HUES48 (cell line): Measurements from ENCODE around the gene RSRP1.

Experiments
- H3K27ac ChIP-seq: one replicate; pipeline ENCODE4 v1.7.0; 2013; ENCODE audit warnings: low read depth, low read length, inconsistent platforms
- H3K27me3 ChIP-seq: 2 replicates; pipeline ENCODE4 v1.6.1; 2013; ENCODE audit warnings: mild to moderate bottlenecking, low read length; ENCODE audit not compliant: control insufficient read depth, insufficient read depth
- H3K36me3 ChIP-seq: 2 replicates; pipeline ENCODE4 v1.6.1; 2013; ENCODE audit warnings: low read length; ENCODE audit not compliant: control insufficient read depth, insufficient read depth
- H3K4me1 ChIP-seq: 2 replicates; pipeline ENCODE4 v1.6.1; 2013; ENCODE audit warnings: mild to moderate bottlenecking, low read length; ENCODE audit not compliant: control insufficient read depth, insufficient read depth
- H3K4me3 ChIP-seq: 2 replicates; pipeline ENCODE4 v1.5.1; 2013; ENCODE audit warnings: mild to moderate bottlenecking, low read depth, low read length
- H3K9ac ChIP-seq: 2 replicates; pipeline ENCODE4 v1.6.1; 2013; ENCODE audit warnings: mild to moderate bottlenecking, low read depth, low read length, moderate library complexity
- H3K9me3 ChIP-seq: 2 replicates; pipeline ENCODE4 v1.6.1; 2013; ENCODE audit warnings: low read length; ENCODE audit not compliant: control insufficient read depth, insufficient read depth

The RSRP1 gene

DNA sequence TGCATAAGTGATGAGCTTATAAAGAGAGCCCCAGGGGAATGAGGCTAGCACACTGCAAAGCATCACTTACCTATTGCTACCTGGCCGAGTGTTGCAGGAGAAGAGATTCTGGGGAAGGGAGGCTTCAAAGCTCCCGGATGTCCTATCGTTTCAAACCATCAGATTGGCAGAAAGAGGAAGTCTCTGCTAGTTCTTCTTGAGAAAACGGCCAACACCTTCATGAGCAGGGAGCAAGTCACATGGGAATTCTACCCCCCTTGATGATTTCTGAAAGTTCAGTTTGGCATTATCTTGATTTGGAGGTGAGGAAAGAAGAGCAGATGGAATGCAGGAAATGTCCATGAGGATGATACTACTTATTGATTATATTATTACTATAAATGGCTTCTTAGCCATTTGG lies 31.1 kb downstream of the RSRP1 start:
- Histone ChIP-seq H3K9me3 (no peaks in the 10 kb centered on the region), H3K4me3 (no peak overlapping the region), H3K9ac (no peak overlapping the region), H3K36me3 (peaks cover 5% of the 10 kb centered on the region), H3K4me1 (no peaks in the 10 kb centered on the region), H3K27ac (no peak overlapping the region), H3K27me3 (no peaks in the 10 kb centered on the region)

DNA sequence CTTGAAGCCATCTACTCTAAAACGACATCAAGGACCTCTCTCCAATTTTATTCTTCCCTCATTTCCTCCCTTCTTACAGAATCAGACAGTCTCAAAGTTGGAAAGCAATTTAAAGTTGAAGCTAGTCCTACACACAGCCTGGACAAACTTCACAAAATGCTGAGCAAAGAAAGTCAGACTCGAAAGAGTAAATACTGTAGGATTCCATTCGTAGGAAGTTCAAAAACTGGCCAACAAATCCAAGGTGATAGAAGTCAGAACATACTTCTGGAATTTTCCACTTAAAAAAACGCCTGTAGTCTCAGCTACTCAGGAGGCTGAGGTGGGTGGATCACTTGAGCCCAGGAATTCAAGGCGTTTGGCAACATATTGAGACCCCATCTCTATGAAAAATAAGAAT lies 34.5 kb downstream of the RSRP1 start:
- Histone ChIP-seq H3K9me3 (no peaks in the 10 kb centered on the region), H3K36me3 (no peaks in the 10 kb centered on the region), H3K27ac (no peak overlapping the region), H3K4me3 (no peak overlapping the region), H3K9ac (no peak overlapping the region), H3K27me3 (no peaks in the 10 kb centered on the region), H3K4me1 (peaks cover 4% of the 10 kb centered on the region; the same call in 1 of the 2 replicates)

DNA sequence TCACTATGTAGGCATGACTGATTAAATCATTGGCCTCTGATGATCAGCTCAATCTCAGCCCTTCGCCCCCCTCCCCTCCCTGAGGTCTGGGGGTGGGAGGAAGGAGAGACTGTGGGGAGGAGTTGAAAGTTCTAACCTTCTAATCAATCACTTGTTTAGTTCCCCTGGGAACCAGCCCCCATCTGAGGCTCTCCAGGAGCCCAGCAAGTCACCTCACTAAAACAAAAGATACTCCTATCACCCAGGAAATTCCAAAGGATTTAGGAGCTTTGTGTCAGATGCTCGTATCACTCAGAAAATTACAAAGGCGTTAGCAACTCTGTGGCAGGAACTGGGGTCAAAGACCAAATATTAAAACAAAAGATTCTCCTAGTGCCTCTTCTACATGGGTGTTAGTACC lies 36.5 kb downstream of the RSRP1 start:
- no peak overlapping the region for H3K27ac ChIP-seq
- no peaks in the 10 kb centered on the region for H3K9me3 ChIP-seq
- peaks cover 4% of the 10 kb centered on the region; the same call in 1 of the 2 replicates for H3K4me1 ChIP-seq
- H3K9ac ChIP-seq: no peak overlapping the region
- H3K27me3 ChIP-seq: no peaks in the 10 kb centered on the region
- no peak overlapping the region for H3K4me3 ChIP-seq
- H3K36me3 ChIP-seq: no peaks in the 10 kb centered on the region

DNA sequence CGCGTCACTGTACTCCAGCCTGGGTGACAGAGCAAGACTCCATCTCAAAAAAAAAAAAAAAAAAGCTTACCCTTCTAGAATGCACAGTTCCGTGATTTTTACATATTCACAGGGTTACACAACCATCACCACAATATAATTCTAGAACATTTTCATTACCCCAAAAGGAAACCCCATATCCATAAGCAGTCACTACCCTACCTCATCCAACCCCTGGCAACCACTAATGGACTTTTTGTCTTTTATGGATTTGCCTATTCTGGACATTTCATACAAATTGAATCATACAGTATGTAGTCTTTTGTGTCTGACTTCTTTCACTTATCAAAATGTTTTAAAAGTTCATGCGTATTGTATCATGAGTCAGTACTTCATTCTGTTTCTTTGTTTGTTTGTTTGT lies 37.7 kb downstream of the RSRP1 start:
- Histone ChIP-seq H3K9ac (no peak overlapping the region), H3K4me1 (peaks cover 4% of the 10 kb centered on the region; the same call in 1 of the 2 replicates), H3K36me3 (no peaks in the 10 kb centered on the region), H3K27me3 (no peaks in the 10 kb centered on the region), H3K27ac (no peak overlapping the region), H3K4me3 (no peak overlapping the region), H3K9me3 (no peaks in the 10 kb centered on the region)

DNA sequence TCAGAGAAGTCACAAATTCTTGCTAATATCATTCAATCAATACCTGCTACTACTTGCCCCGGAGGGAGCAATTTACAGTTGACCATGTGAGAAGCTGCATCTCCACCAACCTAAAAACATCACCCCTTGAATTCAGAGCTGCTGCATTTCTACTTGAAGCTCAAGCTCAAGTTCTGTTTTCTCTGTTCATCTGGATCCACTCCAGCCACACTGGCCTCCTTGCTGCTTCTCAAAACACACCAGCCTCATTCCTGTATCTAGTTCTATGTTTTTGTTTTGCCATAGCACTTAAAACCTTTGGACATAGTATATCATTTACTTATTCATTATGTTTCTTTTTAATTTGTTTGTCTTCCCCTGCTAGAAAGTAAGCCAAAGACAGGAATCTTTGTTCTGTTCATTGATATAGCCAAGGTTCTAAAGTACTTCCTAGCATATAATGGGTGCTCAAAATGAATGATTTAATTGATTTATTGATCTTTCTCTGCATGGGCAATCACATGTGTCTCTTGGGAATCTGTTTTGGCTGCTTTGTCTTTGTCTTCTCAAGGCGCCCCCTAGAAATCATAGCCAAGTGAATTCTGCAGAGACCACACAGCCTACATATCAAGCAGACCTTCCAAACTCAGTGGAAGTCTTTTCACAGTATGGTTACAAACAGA lies 38.6 kb downstream of the RSRP1 start:
- no peak overlapping the region for H3K4me3 ChIP-seq
- H3K9ac ChIP-seq: no peak overlapping the region
- peaks cover 8% of the 10 kb centered on the region; the same call in 1 of the 2 replicates for H3K4me1 ChIP-seq
- H3K27ac ChIP-seq: no peak overlapping the region
- no peaks in the 10 kb centered on the region for H3K36me3 ChIP-seq
- H3K27me3 ChIP-seq: no peaks in the 10 kb centered on the region
- no peaks in the 10 kb centered on the region for H3K9me3 ChIP-seq

DNA sequence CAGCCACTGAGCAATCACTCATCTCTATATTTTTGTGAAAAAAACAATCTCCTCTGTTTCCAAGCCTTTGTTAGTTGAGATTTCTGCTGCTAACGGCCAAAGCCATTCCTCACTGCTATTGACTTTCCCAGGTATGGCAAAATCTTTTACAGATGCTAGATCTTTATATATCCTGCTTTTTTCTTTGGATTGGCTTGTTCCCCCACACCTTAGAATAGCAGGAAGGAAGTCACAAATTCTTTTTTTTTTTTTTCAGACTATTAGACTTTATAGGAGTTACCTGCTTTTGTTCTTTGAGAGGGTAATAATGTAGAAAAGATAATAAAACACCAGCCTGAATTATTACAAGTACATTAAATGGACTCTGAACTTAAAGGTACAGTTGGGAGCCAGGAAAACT lies 39.2 kb downstream of the RSRP1 start:
- Histone ChIP-seq H3K36me3 (no peaks in the 10 kb centered on the region), H3K4me1 (peaks cover 8% of the 10 kb centered on the region; the same call in 1 of the 2 replicates), H3K27ac (no peak overlapping the region), H3K27me3 (no peaks in the 10 kb centered on the region), H3K4me3 (no peak overlapping the region), H3K9me3 (no peaks in the 10 kb centered on the region), H3K9ac (no peak overlapping the region)

DNA sequence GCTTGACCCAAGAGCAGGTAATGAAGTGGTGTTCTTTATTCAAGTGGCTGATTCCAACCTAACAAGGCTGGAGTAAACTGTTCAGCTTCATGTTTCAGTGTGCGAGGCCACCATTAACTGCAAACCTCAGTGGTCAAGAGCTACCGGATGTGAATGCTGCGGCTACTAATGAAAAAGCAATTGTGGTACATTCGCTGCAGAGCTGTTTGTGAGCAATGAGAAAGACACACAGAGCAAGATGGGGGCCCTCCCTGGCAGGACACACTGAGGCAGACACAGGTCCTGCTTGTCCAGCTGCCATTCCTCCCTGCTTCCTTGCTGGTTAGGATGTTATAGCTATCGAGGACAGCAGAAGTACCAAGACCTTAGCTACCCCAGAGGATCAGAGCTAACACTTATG lies 41.1 kb downstream of the RSRP1 start:
- Histone ChIP-seq H3K27me3 (no peaks in the 10 kb centered on the region), H3K27ac (no peak overlapping the region), H3K36me3 (no peaks in the 10 kb centered on the region), H3K4me3 (no peak overlapping the region), H3K4me1 (peaks cover 8% of the 10 kb centered on the region; the same call in 1 of the 2 replicates), H3K9ac (no peak overlapping the region), H3K9me3 (no peaks in the 10 kb centered on the region)

DNA sequence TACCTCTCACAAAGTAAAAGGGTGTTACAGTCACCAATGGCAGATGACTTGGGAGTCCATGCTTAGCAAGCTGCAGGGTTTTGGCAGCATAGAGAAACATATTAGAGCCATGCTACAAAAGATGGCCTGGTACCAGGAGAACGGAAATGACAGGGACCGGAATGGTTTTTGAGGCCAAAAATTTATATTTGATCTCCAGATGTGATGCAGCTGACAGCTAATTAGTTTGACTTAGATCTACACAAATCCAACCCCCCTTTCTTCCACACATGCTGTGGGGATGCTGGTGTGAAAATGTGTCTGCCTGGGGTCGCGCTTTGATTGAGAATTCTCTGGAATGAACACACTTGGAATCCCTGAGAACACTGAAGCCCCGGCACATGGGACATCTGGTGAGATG lies 41.5 kb downstream of the RSRP1 start:
- no peaks in the 10 kb centered on the region for H3K27me3 ChIP-seq
- H3K4me3 ChIP-seq: no peak overlapping the region
- H3K27ac ChIP-seq: no peak overlapping the region
- no peak overlapping the region for H3K9ac ChIP-seq
- H3K9me3 ChIP-seq: no peaks in the 10 kb centered on the region
- peaks cover 8% of the 10 kb centered on the region; the same call in 1 of the 2 replicates for H3K4me1 ChIP-seq
- H3K36me3 ChIP-seq: no peaks in the 10 kb centered on the region

DNA sequence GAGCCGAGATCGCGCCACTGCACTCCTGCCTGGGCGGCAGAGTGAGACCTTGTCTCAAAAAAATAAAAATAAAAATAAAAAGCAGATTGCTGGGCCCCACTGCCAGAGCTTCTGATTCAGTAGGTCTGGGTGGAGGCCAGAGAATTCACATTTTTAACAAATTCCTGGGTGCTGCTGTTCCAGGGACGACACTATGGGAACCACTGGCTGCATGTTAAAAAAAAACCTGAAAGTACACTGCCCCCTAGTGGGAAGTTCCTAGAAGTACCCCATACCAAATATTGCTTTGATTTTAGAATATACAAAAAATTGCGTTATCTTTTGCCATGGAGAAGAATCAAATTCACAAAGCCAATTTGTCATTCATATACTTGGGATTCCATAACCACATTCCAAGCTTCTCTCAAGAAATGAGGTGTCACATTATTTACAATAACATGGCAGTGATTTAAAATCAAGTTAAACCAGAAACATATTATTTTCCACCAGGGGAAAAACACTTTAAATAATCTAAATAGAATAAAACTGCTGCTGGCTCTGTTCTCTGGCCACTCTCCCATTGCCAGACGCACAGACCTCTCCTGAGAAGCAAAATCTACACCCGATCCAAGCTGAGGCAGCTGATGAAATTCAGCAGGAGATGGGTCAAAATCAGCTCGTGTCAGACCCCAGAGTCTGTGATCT lies 42.3 kb downstream of the RSRP1 start:
- Histone ChIP-seq H3K9ac (no peak overlapping the region), H3K36me3 (no peaks in the 10 kb centered on the region), H3K4me3 (no peak overlapping the region), H3K27ac (no peak overlapping the region), H3K4me1 (peaks cover 4% of the 10 kb centered on the region; the same call in 1 of the 2 replicates), H3K9me3 (no peaks in the 10 kb centered on the region), H3K27me3 (no peaks in the 10 kb centered on the region)

DNA sequence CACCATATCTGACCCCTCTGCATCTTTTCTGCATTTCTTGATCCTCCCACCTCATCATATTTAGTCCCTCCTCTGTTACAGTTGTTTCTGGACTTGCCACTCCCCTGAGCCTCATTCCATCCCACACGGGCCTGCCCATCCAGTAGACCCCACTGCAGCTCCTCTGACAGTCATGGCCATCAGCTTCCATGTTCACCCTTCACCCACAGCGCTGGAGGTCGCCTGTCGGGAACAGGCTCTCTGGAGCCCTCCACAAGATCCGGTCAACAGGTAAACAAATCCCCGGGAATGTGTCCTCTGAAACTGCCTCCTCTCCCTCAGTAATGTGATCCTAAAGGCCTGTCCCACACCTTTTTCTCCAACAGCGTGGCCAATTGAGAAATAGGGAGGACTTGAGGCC lies 46.2 kb downstream of the RSRP1 start:
- H3K27me3 ChIP-seq: no peaks in the 10 kb centered on the region
- peaks cover 4% of the 10 kb centered on the region; the same call in 1 of the 2 replicates for H3K4me1 ChIP-seq
- H3K9me3 ChIP-seq: no peaks in the 10 kb centered on the region
- no peak overlapping the region for H3K27ac ChIP-seq
- H3K4me3 ChIP-seq: no peak overlapping the region
- no peaks in the 10 kb centered on the region for H3K36me3 ChIP-seq
- no peak overlapping the region for H3K9ac ChIP-seq

DNA sequence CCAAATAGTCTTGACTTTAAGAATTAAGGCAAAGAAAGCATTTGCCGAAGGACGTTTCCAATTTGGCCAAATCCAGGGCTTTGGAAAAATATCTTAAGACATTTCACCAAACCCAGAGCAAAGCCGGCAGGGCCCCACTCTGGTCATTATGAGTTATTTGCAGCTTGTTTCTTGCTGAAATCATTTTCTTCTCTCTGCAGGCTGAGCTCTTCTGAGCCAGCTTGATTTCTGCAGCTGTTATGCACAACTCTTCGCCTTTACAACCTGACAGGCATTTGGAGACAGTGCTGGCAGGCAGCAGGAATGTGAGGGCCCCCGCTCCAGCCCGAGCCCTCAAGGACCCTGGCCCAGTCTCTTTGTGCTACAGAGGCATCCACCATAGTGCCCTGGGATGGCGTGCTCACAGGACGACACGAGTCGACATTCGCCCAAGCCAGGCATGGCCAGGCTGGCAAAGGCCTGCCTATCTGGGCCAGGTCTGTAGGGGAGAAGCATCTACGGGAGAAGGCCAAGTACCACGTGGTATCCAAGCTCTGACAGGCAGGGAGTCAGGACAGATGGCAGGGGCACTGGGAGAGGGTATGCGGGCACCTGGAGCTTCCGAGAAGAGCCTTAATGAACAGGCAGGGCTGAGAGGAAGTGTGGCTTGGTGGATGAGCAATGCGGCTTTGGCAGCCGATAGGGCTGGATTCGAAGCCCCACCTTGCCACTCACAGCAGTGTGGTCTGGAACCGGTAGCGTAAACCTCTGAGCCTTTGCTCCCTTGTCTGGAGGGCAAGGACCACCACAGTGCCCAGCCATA lies 47.2 kb downstream of the RSRP1 start:
- H3K9me3 ChIP-seq: no peaks in the 10 kb centered on the region
- no peak overlapping the region for H3K9ac ChIP-seq
- H3K27me3 ChIP-seq: no peaks in the 10 kb centered on the region
- peaks cover 4% of the 10 kb centered on the region; the same call in 1 of the 2 replicates for H3K4me1 ChIP-seq
- H3K36me3 ChIP-seq: no peaks in the 10 kb centered on the region
- no peak overlapping the region for H3K27ac ChIP-seq
- H3K4me3 ChIP-seq: no peak overlapping the region
